Neural cell (in vitro differentiated cells): ENCODE data around the gene BMPR2.

Source experiments
- CTCF ChIP-seq: fragments of 450-650 bp; IDR thresholded peaks from 2 replicates; pipeline ENCODE4 v1.5.1; 2014; ENCODE audit warnings: antibody characterized with exemption, mild to moderate bottlenecking, moderate library complexity; ENCODE audit not compliant: poor library complexity, severe bottlenecking
- EZH2 ChIP-seq: fragments of 200-600, 300-800 bp; shearing (Covaris generic), sonication (generic); IDR thresholded peaks from 2 replicates; pipeline ENCODE4 v1.6.1; 2014; ENCODE audit warnings: antibody characterized with exemption, low read length, borderline replicate concordance, mild to moderate bottlenecking; ENCODE audit not compliant: insufficient read depth, poor library complexity, severe bottlenecking
- POLR2AphosphoS5 ChIP-seq: IDR thresholded peaks from 2 replicates; pipeline ENCODE4 v1.6.1; 2012
- RAD21 ChIP-seq: fragments of 450-650 bp; conservative IDR thresholded peaks from 2 replicates; pipeline ENCODE4 v1.6.1; 2014; ENCODE audit warnings: antibody characterized with exemption, mild to moderate bottlenecking, moderate library complexity
- TAF1 ChIP-seq: IDR thresholded peaks from 2 replicates; pipeline ENCODE4 v1.6.1; 2012; ENCODE audit warnings: low read depth

DNA sequence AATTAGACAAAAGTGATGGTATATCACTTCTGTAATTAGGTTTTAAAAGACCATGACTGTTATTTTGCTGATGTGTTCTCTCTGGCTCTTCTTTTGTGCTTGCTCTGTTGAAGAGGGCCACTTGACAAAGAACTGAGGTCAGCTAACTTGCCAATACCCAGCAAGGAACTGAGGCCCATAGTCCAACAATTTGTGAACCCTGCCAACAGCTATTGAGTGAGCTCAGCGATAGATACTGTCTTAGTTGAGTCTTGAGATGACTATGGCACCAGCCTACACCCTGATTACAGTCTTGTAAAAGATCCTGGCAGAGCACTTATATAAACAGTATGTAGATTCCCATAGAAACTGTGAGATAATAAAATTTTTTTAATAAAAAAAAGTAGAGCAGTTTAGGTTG lies 103.0 kb downstream of the BMPR2 start:
- TF ChIP-seq TAF1 (no peak), CTCF (no peak), RAD21 (no peak), POLR2AphosphoS5 (no peak), EZH2 (no peak)
